Spleen (tissue), 11 donors: ENCODE measurements around the gene SORCS2. TPM values are rescaled to one million over a fixed set of nuclear protein-coding genes. Genes with fewer than 3 reads are reported as not detected.

Experiments
- DNase-seq: peaks from one replicate; pipeline ENCODE4 v3.0.0-alpha.2; 2020
- H3K27ac ChIP-seq, 8 donors: fragments of 200-600 bp; sonication (generic) in 7 of 8; 1 replicate in 4 of 8; 2 replicates in 4 of 8; pipeline versions ENCODE4 v1.5.0 to v1.8.0; 2016 to 2021; ENCODE audit warnings: inconsistent platforms in 4 of 8, mild to moderate bottlenecking in 4 of 8, moderate library complexity in 1 of 8
- H3K27me3 ChIP-seq, 7 donors: fragments of 200-600 bp; sonication (generic) in 6 of 7; replicated peaks in 1 of 7; 1 replicate in 4 of 7; 2 replicates in 3 of 7; pipeline versions ENCODE4 v1.5.0 to v1.8.0; 2016 to 2021; ENCODE audit warnings: inconsistent platforms in 3 of 7, mild to moderate bottlenecking in 1 of 7
- H3K36me3 ChIP-seq, 6 donors: fragments of 200-600 bp; sonication (generic) in 5 of 6; 1 replicate in 4 of 6; 2 replicates in 2 of 6; pipeline versions ENCODE4 v1.5.0 to v1.8.0; 2016 to 2021; ENCODE audit warnings: inconsistent platforms in 2 of 6
- H3K4me1 ChIP-seq, 6 donors: fragments of 200-600 bp; sonication (generic) in 5 of 6; 1 replicate in 3 of 6; 2 replicates in 3 of 6; pipeline versions ENCODE4 v1.5.0 to v1.8.0; 2016 to 2021; ENCODE audit warnings: inconsistent platforms in 3 of 6
- H3K4me3 ChIP-seq, 8 donors: fragments of 200-600 bp; sonication (generic) in 7 of 8; 1 replicate in 4 of 8; 2 replicates in 4 of 8; pipeline versions ENCODE4 v1.5.0 to v1.8.0; 2016 to 2021; ENCODE audit warnings: inconsistent platforms in 4 of 8, mild to moderate bottlenecking in 4 of 8, moderate library complexity in 2 of 8
- H3K9me3 ChIP-seq, 8 donors: fragments of 200-600 bp; sonication (generic) in 7 of 8; 1 replicate in 4 of 8; 2 replicates in 4 of 8; pipeline versions ENCODE4 v1.5.0 to v1.8.0; 2016 to 2021; ENCODE audit warnings: inconsistent platforms in 4 of 8
- POLR2A ChIP-seq, 3 donors: fragments of 450-650 bp; IDR thresholded peaks; one replicate each; pipeline ENCODE4 v1.5.1; 2017; ENCODE audit warnings: antibody characterized with exemption in 3 of 3, mild to moderate bottlenecking in 1 of 3
- POLR2AphosphoS5 ChIP-seq, 3 donors: sonication (generic); formaldehyde crosslinking; IDR thresholded peaks; one replicate each; pipeline ENCODE4 v1.5.1; 2017; ENCODE audit warnings: antibody characterized with exemption in 3 of 3
- WGBS, 5 donors: extraction: QIAGEN DNeasy Blood & Tissue Kit in 3 of 5; methylation state at CpG; one replicate each; pipeline versions ENCODE4 v1.1.5 to v1.1.7; 2013 to 2018; 5-methylcytosine and 5-hydroxymethylcytosine counted together
- intact Hi-C: fragments of 100-400 bp; cut with DNase I; formaldehyde crosslinking; loops from one replicate; pipeline ENCODE4 v1.15.0; 2023; ENCODE audit warnings: low total_unique reads
- polyA plus RNA-seq, 3 donors: library from polyadenylated mRNA; stranded (reverse); fragments of 200-250 nt; gene quantifications; one replicate each; pipeline ENCODE4 v1.2.1, GENCODE V29; 2013
- total RNA-seq, 7 donors: library from RNA; depleted of rRNA in 3 of 7; stranded (reverse); fragments of >200 nt in 3 of 7; fragmentation: NEBNext Ultra II Directional in 4 of 7; extraction: Animal tissue kit (Norgen Biotek cat#: 25700) in 4 of 7; gene quantifications; one replicate each; pipeline versions ENCODE4 v1.1.0 to v1.2.1, GENCODE V29; 2016 to 2021
- TF ChIP-seq, protein P1 (sequence below), 11 experiments: fragments of 200-600 bp in 7 of 11; fragments of 450-650 bp in 4 of 11; sonication (generic) in 4 of 11; IDR thresholded peaks in 8 of 11; conservative IDR thresholded peaks in 3 of 11; 1 replicate in 7 of 11; 2 replicates in 4 of 11; pipeline versions ENCODE4 v1.4.0 to v1.8.0; 2016 to 2021; ENCODE audit warnings: antibody characterized with exemption in 11 of 11, inconsistent platforms in 4 of 11, mild to moderate bottlenecking in 1 of 11
- donor health status: healthy with polysubstance abuse.
- donor health status: DM: no; HTN: no; CAD: no; lungs with moderate emphysema.
- donor health status: DM: no; HTN: no; CAD: no.
- donor health status: Bipolar disorder and iron deficiency.
- donor health status: healthy.
- donor health status: DM: no; HTN: no; CAD: no.
- donor health status: DM: yes; HTN: yes; CAD: no.

The SORCS2 gene
- total and polyA plus RNA-seq, 10 donors: 0.33 to 1.6 (median 0.60) TPM

DNA sequence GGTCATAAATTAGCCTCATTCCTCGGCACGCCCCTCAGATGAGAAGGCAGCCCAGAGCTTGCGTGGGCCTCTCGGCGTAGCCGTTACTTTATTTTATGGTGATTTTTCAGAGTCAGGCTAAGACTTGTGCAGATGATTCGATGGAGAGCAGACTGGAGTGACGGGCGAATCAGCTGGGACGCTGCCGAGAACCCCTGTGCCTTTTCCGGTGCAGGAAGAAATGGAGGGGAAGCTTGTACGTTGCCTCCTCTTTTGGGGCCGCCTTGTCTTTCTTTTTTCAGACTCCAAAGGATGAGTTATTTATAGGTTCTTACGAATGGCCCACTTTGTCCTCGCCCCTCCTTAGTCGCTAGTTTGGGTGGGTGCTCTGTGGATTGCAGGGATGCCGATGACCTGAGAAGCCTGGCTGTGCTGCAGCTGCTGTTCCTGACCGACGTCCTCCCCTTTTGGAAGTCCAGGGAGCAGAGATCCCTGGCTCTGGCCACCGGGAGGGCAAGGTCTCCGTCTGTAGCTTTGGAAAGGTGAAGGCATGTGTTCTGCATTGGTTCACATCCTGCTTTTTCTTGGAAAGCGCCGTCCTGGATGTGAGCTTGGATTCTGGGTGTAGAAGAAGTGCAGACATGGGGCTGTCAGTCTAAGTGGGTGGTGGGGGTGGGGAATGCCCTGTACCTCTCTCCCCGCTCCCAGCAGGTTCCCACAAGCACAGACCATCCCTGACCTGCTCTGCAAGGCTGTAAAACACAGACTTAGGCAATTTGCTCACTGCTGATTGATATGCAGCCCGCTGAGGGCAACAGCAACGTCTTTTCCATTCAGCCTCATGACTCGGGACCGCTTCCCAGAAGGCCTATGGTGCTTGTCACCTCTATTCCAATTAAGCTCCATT, 9.3 kb downstream of the SORCS2 start:
- DNase-seq: no peak
- H3K36me3 ChIP-seq: no peaks in the 10 kb centered on the region
- intact Hi-C loops: no loop called here

DNA sequence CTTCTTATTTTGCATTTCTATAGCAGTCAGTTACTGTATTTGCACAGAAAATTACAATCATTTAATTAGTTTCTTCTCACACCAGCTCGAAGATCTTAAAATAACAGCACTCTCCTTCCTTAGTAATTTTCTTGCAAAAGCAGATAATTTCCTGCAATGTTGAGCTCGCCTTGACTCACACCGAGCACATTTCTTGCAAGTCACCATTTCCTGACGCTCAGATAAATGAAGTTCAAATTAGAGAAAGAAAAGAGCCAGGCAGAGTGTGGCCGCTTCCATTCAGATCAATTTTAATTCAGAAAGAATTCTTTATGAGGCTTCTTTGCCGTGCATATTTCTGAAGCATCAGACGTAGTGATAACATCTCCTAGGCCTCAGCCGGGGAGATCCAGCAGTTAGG, 10.1 kb downstream of the SORCS2 start:
- H3K27me3 ChIP-seq: peaks cover 0 to 81% (median 0%) of the 10 kb centered on the region in 7 donors
- DNase-seq: no peak
- TF ChIP-seq POLR2A (IDR thresholded peaks at IDR 0.05): no peak
- no peak for TF ChIP-seq POLR2AphosphoS5 (IDR thresholded peaks at IDR 0.05)
- TF ChIP-seq, protein P1, sequence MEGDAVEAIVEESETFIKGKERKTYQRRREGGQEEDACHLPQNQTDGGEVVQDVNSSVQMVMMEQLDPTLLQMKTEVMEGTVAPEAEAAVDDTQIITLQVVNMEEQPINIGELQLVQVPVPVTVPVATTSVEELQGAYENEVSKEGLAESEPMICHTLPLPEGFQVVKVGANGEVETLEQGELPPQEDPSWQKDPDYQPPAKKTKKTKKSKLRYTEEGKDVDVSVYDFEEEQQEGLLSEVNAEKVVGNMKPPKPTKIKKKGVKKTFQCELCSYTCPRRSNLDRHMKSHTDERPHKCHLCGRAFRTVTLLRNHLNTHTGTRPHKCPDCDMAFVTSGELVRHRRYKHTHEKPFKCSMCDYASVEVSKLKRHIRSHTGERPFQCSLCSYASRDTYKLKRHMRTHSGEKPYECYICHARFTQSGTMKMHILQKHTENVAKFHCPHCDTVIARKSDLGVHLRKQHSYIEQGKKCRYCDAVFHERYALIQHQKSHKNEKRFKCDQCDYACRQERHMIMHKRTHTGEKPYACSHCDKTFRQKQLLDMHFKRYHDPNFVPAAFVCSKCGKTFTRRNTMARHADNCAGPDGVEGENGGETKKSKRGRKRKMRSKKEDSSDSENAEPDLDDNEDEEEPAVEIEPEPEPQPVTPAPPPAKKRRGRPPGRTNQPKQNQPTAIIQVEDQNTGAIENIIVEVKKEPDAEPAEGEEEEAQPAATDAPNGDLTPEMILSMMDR (IDR thresholded peaks at IDR 0.05 in 8 of 11, conservative IDR thresholded peaks at IDR 0.05 in 3 of 11): no peak
- WGBS, 5 donors: 43 to 54% (median 51%) methylated on average over 8 of the region's 8 CpGs
- H3K4me1 ChIP-seq: no peaks in the 10 kb centered on the region
- H3K9me3 ChIP-seq: no peaks in the 10 kb centered on the region
- no peak overlapping the region for H3K27ac ChIP-seq
- no peak overlapping the region for H3K4me3 ChIP-seq
- H3K36me3 ChIP-seq: no peaks in the 10 kb centered on the region
- intact Hi-C loops: no loop called here

More for the DNA sequence above, 9.3 kb downstream of the SORCS2 start:
- Histone ChIP-seq H3K27ac (no peak overlapping the region), H3K4me1 (no peaks in the 10 kb centered on the region), H3K9me3 (no peaks in the 10 kb centered on the region), H3K4me3 (no peak overlapping the region), H3K27me3 (peaks cover 0 to 82% (median 0%) of the 10 kb centered on the region in 7 donors)
- WGBS, 5 donors: 56 to 72% (median 61%) methylated on average over 28 to 29 of the region's 29 CpGs
- TF ChIP-seq POLR2A (IDR thresholded peaks at IDR 0.05) (no peak), POLR2AphosphoS5 (IDR thresholded peaks at IDR 0.05) (no peak)
- TF ChIP-seq, protein P1 (IDR thresholded peaks at IDR 0.05 in 8 of 11, conservative IDR thresholded peaks at IDR 0.05 in 3 of 11): no peak

DNA sequence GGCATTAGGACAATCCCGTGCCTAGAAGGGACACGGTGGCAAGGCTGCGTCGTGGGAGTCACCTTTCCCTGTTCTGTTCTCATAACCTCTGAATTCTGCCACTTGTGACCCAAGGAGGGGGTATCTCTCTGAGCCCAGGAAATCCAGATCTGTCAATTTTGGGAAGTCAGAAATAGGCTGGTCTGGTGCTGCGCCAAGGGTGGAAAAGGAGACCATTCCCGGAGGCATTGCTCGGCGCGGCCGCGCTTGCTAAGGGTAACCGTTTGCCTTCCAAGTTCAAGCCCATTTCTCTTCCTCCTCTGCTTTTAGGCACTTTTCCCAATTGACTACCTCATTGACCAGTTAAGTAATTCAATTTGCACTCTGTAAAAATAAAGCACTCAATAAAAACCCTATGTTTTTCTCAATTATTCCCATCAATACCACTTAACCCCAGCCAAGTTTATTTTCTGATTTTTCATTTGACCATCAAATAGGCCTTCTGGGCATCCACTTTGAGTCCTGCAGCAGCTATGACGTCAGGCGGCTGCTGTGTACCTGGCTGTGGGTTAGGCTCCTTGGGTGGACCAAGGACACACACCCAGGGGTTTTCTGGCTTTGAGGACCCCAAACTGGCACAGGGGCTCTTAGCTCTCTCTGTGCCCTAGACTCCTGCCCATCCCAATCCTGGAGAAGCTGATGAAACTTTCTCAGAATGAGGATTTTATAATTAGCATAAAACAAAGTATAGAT, 12.5 kb downstream of the SORCS2 start:
- no peak overlapping the region for H3K27ac ChIP-seq
- H3K27me3 ChIP-seq: peaks cover 0 to 81% (median 3%) of the 10 kb centered on the region in 7 donors
- no peak for DNase-seq
- no peaks in the 10 kb centered on the region for H3K4me1 ChIP-seq
- H3K9me3 ChIP-seq: no peaks in the 10 kb centered on the region
- no peak overlapping the region for H3K4me3 ChIP-seq
- no peaks in the 10 kb centered on the region for H3K36me3 ChIP-seq
- TF ChIP-seq POLR2A (IDR thresholded peaks at IDR 0.05): no peak
- TF ChIP-seq, protein P1 (IDR thresholded peaks at IDR 0.05 in 8 of 11, conservative IDR thresholded peaks at IDR 0.05 in 3 of 11): no peak
- TF ChIP-seq POLR2AphosphoS5 (IDR thresholded peaks at IDR 0.05): no peak
- intact Hi-C loops: no loop called here
- 90 to 96% (median 94%) methylated on average over 14 of the region's 14 CpGs for WGBS, 5 donors

DNA sequence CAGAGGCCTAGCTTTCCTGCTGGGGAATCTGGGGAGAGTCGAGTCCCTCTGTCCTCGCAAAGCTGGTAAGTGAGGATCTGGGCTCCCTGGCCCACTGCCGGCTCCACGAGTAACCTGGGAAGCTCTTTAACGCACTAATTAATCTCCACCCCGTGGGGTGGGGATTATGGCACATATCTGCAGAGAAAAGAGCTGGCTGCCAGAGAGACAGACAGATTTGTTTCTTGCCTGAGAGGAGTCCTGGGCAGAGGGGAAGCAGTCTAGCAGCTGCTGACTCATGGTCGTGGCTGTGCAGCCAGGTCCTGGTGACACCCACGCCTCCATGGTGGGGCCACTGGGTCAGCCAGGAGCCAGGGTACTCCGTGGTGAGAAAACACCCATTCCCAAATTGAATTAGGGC, 14.0 kb downstream of the SORCS2 start:
- Histone ChIP-seq H3K4me3 (no peak overlapping the region), H3K27ac (no peak overlapping the region)

More for the DNA sequence above, 14.0 kb downstream of the SORCS2 start:
- H3K27me3 ChIP-seq: peaks cover 0 to 81% (median 3%) of the 10 kb centered on the region in 7 donors
- no peaks in the 10 kb centered on the region for H3K36me3 ChIP-seq
- DNase-seq: no peak
- TF ChIP-seq POLR2AphosphoS5 (IDR thresholded peaks at IDR 0.05): no peak
- intact Hi-C loops: no loop called here
- H3K4me1 ChIP-seq: no peaks in the 10 kb centered on the region
- 41 to 53% (median 48%) methylated on average over 8 to 9 of the region's 9 CpGs for WGBS, 5 donors
- no peaks in the 10 kb centered on the region for H3K9me3 ChIP-seq
